ENCODE results near the gene MTO1.

- TF ChIP-seq POLR2AphosphoS5 (IDR thresholded peaks at IDR 0.05; ENCODE audit: low read depth, low read length), result no peak
- no peak for TF ChIP-seq POLR2A (IDR thresholded peaks at IDR 0.05; ENCODE audit: low read depth, low read length)
- TF ChIP-seq TAF1 (IDR thresholded peaks at IDR 0.05; ENCODE audit: borderline replicate concordance, low read depth, low read length), result no peak
These were observed 48.3 kb downstream of the MTO1 start for GRCh38 chr6:73509851-73510250.

All from GM12892 (cell line).